HG03097 (cell line): ENCODE measurements around the gene NKTR.

Experiments used
- ATAC-seq: cut with Tn5 transposase; IDR thresholded peaks from one replicate; pipeline ENCODE4 v1.9.1; 2021; ENCODE audit not compliant: unreplicated experiment, low FRiP score

Gene NKTR

DNA sequence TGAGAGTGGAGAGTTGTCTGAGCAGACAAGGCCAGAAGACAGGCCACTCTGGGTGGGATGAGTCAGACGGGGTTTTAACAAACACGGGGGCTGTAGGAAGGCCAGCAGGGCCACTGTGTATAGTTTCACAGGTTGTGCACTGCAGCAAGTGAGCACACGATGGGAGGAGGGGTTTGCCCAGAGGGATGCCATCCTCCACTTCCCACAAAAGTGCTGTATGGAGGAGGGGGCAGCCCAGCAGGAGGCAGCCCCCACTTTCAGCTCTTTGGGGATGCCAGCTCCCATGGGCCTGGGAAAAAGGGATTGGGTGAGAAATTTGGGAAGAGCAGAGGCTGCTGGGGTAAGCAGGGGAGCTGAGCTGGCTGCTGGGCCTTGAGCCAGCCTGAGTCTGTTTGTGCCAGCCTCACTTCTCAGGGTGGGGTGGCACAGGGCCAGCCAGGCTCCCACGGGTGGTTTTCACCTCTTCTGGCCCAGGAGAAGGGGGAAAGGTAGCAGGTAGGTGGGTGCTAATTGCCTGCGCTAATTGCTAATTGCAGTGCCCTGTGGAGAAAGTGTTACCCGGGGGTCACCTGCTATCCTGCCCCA is 59.7 kb downstream of the NKTR start:
- no peak for ATAC-seq

DNA sequence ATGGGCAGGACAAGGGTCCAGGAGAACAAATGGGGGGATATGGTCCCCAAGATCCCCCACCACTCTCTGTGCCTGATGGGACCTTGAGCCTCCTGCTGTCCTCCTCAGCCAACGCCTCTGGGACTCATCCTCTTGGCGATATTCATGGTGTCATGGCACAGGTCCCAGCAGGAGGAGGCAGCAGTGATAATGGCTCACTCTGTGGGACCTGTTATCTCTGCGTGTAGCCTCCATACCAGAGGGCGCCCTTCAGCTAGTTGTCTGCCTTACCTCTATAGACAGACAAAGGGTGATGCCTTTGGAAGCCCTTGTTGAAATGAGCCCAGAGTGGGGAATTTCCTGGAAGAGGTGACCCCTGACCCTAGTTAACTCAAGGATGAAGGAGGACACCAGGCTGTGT is 60.4 kb downstream of the NKTR start:
- ATAC-seq = no peak

DNA sequence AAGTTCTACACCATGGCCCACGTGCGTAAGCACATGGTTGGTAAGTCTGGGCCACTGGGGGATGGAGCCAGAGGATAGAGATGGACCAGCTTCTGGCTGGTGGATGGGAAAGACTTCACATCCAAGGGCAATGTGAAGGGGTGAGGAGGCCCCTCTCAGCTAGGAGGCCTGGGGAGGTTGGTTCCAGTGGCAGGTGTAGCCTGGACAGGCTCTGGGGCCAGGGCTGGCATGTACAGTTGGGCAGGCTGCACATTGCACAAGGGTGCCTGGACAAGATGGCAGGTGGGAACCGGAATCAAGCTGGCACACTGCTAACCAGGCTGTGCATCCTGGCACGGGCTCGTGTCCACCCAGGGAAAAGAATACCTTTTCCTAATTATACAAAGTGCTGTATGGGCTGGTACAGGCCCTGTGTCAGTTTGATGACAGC is 61.1 kb downstream of the NKTR start:
- no peak for ATAC-seq

DNA sequence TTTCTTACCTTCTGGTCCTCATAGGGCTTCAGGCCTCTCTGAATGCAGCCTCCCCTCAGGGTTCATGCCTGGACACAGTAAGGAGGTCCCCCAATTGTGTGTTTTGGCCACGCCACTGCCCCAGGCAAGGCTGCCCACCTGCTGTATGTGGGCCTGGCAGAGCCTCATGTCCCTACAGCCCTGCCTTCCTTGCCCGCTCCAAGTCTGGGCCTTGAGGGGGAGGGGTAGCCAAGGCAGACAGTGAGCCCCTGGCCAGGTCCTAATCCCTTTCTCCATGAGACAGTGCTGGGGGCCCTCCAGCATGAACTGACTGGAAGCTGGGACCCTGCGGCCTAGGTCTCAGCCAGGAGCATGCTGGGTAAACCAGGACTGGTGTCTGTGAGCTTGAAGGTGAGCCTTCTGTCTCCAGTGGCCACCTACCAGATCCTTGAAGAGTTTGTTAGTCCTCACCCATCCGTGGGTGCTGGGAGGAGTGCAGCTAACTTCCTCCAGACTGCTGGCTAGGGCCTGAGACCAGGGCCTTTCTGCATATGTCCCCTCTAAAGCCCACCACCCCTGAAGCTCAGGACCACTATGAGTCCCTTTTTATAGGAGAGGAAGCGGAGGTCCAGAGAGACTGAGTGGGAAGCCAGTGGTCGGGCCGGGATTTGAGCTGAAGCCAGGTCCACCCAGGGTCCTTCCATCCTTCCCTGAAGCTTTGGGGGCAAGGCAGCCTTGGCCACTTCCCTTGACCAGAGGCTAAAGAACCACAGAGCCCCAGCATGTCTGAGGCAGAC is 61.7 kb downstream of the NKTR start:
- no peak for ATAC-seq

DNA sequence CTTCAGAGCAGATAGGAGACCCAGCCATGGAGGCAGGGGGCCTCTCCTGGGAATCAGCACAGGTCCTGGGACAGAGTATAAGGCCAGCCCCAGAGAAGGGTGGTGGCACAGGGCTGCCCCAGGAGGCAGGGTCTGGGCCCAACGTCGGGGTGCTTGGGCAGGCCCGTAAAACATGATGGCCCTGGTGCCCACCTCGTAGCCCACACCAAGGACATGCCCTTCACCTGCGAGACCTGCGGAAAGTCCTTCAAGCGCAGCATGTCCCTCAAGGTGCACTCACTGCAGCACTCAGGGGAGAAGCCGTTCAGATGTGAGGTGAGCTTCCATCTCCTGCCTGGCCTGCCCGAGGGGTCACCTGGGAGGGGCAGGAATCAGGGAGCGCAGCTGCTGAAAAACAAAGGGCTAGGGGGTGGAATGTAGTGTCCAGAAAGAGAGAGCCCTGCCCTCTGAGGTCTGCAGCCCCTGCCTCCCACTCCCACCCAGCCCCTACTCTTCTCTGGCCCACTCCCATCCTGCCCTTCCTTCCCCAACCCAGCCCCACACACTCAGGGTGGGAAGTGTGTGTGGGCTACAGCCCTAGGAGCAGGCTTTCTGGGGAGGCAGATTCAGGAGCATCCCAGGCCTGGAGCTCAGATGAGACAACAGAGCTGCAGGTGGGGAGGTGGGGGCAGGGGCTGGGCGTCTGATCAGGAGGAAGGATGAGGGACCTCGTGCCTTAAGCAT is 62.5 kb downstream of the NKTR start:
- ATAC-seq = no peak

DNA sequence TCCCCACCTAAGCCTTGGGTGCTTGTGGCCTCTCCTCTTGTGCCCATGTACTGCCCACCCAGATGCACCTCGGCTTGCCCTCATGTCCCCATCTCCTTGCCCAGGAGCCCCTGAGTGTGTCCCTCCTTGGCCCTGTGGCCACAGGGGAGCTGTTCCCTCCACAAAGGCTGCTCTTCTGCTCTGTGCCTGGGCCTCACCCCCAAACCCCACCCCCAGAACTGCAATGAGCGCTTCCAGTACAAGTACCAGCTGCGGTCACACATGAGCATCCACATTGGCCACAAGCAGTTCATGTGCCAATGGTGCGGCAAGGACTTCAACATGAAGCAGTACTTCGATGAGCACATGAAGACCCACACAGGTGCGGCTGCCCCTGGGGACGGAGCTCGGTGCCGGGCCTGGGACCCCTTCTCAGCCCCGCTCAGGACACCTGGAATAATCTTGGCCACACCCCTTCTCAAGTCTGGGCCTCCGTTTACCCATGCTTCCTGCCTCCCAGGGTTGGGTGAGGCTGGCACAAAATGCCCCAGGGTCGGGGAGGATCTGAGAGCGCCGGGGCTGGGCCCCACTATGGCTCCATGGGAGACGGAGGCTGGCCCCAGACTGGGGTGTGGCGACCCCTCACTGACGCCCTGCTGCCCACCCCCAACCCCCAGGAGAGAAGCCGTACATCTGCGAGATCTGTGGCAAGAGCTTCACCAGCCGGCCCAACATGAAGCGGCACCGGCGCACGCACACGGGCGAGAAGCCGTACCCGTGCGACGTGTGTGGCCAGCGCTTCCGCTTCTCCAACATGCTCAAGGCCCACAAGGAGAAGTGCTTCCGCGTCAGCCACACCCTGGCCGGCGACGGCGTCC is 63.3 kb downstream of the NKTR start:
- ATAC-seq = no peak

DNA sequence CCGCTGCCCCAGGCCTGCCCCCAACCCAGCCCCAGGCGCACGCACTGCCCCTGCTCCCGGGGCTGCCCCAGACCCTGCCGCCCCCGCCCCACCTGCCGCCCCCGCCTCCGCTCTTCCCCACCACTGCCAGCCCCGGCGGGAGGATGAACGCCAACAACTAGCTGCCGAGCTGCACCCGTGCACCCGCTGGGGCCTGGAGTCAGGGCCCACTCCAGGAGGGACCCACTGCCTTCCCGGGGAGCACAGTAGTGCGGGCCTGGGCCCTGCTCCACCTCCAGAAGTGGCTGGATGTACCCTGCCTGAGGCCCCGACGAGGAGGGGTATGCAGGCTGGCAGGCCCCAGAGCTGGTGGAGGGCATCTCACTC is 63.9 kb downstream of the NKTR start:
- ATAC-seq = no peak

DNA sequence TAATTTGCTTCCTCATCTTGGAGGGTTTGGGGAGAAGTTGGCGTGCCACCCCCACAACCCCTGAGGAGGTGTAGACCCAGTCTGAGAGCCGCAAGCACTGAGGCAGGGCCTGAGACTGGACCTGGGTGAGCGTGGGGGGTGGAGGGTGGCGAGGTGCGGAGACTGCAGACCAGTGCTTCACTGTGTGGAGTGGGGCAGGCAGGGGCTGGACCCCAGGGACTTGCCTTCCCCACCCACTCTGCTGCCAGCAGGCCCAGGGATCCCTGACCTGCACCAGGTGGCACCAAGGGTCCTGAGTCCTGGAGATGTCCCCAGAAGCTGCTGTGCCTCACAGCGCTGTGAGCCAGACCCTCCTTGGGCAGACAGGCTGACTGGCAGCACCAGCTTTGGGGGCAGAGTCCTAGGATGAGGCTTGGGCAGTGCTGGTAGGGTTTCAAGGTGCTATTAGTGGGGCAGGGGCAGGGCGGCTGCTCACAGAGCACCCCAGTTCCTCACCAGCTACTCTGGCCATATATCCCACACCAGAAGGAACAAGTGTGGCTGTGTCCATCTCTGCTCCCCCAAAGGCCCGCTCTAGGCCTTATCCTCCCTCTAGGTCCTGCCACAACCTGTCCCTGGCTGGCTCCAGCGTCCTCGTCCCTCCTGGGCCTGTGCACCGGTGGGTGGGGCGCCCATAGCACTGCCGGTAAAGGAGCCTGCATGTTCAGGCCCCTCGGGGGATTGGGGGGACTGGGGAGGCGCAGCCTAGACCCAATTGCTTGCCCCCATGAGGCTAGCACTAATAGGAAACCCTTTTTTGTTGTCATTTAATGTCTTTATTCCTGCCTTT is 64.8 kb downstream of the NKTR start:
- no peak for ATAC-seq

DNA sequence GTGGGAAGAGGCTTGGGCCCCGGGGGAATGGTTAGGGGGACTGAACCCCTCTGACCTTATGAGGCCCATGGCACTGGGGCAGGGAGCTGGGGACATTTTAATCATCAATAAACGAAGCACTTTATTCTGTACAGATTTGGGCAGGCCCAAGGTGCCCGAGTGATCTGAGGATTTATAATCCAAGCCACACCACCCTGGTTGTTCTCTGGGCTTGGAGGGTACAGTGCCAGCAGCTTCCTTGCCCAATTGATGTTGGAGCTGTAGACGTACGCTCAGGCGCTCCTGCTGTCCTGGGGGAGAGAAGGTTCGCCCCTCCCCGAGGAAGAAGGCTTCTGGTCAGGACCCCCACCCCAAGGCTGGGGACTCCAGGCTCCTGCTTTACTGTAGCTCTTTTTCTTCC is 65.5 kb downstream of the NKTR start:
- no peak for ATAC-seq

DNA sequence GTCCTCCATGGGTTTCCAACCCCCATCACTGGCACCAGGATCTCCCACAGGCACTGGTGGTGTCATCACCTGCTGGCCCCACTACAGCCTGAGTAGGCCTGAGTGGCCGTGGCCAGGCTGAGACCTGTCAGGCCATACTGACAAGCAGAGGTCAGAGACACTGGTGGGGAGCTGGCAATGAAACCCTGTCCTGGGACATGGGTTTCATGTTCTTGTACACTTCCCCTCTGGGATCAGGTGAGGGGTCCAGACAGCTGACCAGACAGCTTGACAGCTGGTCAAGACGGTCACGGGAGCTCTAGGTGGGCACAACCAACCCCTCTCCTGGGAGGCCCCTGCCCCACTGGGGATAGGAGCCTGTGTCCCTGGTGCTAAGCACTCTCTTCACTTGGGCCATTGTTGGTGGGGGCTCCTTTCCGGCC is 66.1 kb downstream of the NKTR start:
- ATAC-seq = no peak

DNA sequence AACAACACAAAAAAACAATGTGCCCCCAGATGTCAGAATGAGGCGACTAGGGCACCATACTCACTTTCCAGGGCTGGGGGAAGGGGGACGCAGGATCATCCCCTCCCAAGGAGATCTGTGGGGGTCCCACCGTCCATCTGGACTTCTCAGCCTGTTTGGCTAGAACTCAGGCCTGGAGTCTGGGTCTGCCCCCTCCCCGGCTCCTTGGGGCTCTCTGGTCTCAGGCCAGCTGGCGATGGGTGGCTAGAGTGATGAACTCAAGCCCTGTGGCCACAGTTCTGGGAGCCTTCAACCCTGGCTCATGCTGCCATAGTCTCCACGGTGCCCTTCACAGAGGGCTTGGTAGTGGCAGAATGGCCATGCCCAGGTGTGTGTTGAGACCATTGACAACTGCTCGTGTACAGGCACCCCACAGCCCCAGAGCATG is 66.6 kb downstream of the NKTR start:
- ATAC-seq = no peak

DNA sequence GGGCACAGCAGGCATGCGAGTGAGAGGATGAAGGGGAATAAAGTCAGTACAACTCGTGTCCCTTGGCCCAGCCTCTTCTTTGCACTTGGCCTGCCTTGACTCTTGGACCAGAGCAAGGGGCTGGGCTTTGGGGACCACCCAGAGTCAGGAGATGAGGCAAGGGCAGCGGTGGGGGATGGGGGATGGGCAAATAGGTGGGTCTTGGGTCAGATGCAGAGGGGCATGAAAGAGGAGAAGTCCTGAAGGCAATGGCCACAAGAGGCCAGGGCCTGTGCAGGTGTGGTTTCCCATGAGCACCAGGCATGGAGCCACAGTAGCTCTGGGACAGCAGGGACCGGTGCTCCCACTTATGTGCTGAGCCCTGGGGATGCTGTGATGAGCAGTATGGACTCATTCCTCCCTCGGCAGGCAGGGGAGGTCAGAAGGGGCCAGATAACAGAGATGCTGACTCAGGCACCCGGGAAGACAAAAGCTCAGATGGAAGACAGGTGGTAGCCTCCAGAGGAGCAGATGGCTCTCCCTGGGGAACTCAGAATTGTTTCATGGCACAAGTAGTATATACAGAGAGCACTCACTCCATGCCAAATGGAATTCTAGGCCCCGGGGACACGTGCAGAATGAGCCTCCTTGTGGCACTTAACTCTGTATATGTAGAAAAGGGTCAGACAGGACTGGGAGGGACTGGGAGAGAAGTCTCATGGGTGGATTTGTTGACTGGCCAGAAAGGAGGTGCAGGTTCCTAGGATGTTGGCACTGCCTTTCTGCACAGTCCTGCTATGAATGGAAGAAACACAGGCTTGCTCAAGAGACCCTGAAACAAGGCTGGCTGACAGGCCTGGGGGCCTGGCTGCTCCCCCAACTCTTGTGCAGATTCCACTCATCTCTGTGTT is 67.3 kb downstream of the NKTR start:
- ATAC-seq = no peak

DNA sequence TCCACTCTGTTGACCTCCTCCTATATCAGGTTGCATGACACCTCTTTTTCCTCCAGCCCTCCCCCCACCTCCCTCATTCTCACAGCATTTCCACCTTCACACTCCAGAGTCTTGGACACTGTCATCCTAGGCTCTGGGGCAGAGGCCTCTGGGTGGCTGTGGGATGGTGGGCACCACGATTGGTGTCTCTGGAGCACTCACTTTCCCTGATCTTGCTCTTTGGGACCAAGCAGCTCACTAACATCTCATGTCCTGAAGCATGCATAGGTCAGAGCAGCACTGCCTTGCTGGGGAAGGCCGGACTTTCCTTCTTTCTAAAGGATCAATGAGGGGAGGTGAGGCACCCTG is 67.9 kb downstream of the NKTR start:
- ATAC-seq = no peak

DNA sequence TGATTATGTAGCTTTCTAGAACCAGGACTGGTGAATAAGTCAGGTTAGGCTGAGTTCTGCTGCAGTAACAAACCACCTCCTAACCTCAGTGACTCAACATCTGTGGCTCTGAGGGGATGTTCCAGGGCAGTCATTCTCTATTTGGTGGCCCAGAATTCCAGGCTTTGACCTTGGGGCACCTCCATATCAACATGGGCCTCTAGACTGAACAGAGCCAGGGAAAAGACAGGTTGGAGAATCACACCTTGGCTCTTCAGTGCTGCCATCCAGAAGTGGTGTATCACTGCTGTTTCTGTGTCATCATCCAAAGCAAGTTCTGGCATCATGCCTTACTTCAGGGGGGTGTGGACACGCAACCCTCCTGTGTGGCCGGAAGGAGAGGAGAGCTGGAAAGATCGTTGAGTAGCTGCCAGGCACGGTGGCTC is 68.3 kb downstream of the NKTR start:
- ATAC-seq = no peak

DNA sequence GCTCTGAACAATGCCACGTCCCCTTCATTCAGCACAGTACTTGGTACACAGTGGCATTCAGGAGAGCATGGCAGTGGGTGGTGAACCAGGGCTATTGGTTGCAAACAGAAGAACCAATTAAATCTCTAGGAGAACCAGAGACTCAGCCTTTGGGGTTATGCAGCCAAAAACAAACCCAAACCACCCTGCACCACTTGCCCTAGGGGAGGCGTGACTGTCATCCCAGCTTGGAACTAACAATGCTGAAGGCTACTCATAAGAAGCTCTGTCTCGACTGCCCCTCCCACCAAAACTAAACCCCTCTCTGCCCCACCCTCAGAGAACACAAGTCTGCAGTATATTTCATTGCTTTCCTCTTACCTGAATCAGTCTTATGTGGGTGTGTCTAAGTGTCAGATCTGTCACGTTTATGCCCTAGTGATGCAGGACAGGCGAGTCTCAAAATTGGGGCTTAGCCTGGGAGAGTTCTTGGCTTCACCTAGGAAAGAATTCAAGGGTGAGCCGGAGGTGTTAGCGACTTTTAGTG is 69.6 kb downstream of the NKTR start:
- ATAC-seq = no peak

DNA sequence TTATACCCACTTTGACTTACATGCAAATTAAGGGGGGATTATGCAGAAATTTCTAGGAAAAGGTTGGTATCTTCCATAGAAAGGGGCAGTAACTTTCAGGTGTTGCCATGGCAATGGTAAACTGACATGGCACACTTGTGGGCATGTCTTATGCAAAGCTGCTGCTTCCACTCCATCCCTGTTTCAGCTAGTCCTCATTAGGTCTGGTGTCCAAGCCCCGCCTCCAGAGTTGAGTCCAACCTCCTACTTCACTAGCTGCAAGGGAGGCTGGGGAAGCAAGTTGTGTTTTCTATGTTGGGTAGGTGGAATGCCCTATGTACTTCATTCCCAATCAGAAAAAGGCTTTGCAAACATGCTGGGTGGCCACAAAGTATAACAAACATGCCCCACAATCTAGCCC is 70.2 kb downstream of the NKTR start:
- ATAC-seq = no peak

DNA sequence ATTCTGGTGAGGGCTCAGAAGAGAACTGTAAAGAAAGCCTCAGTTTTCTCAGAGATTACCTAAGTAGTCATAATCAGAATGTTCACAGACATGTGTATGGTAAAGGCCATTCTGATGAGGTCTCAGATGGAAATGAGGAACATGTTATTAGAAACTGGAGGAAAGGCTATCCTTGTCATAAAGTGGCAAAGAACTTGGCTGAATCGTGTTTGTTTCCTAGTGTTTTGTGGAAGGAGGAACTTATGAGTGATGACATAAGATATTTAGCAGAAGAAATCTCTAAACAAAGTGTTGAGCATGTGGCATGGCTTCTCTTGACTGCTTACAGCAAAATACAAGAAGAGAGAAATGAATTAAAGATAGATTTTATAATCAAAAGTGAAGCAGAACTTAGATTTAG is 72.0 kb downstream of the NKTR start:
- no peak for ATAC-seq

DNA sequence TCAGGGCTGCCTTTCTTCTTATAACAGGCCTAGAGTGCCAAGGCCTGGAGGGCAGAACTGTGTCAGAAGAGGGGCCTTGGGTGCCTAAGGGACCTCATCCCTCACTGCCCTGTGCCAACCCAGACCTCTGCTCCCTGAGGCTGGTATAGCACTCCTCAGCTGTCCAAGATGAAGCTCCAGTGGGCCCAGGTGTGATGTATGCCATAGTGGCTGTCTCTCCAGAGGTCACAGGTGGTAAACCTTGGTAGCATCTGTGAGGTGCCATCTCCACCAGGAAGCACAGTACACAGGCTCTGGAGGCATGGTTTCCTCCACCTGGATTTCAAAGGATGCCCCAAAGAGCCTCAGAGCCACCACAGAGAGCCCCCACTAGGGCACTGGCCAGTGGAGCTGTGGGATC is 72.6 kb downstream of the NKTR start:
- ATAC-seq = no peak

DNA sequence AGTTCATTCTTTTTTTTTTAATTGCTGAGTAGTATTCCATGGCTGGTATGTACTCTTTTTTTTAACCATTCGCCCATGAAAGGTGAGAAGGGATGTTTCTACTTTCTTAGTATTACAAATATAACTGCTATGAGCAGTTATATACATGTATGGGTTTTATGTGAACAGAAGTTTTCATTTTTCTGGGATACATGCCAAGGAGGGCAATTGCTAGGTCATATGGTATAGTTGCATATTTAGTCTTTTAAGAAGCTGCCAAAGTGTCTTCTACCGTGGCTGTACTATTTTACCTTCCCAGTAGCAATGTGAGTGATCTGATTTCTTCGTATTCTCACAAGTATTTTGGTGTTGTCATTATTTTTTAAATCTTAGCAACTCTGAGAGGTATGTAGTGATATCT is 73.7 kb downstream of the NKTR start:
- ATAC-seq = no peak
